Vagina (tissue), 2 donors: ENCODE results near the gene TMEM190.

Source experiments
- CTCF ChIP-seq, 3 experiments: fragments of 450-650 bp in 2 of 3; fragments of 200-600 bp in 1 of 3; sonication (generic) in 1 of 3; IDR thresholded peaks; one replicate each; pipeline ENCODE4 v1.5.1; 2017 to 2019; ENCODE audit warnings: antibody characterized with exemption in 3 of 3, mild to moderate bottlenecking in 2 of 3, moderate library complexity in 2 of 3
- POLR2A ChIP-seq, 2 donors: fragments of 450-650 bp; IDR thresholded peaks; one replicate each; pipeline ENCODE4 v1.6.1; 2017; ENCODE audit warnings: antibody characterized with exemption in 2 of 2, mild to moderate bottlenecking in 2 of 2, moderate library complexity in 2 of 2
- POLR2AphosphoS5 ChIP-seq, 2 donors: sonication (generic); formaldehyde crosslinking; IDR thresholded peaks; one replicate each; pipeline ENCODE4 v1.9.0; 2017; ENCODE audit warnings: antibody characterized with exemption in 2 of 2, mild to moderate bottlenecking in 2 of 2, low read depth in 1 of 2; ENCODE audit not compliant: insufficient read depth in 1 of 2

GRCh38 chr19:55358493-55358892 is 18.1 kb upstream of the TMEM190 start:
- TF ChIP-seq CTCF (IDR thresholded peaks at IDR 0.05) (no peak), POLR2A (IDR thresholded peaks at IDR 0.05) (no peak), POLR2AphosphoS5 (IDR thresholded peaks at IDR 0.05; ENCODE audit: insufficient read depth in 1 of 2, low read depth in 1 of 2) (no peak)
